Measurements from ENCODE around the gene INF2.

Gene INF2

GRCh38 chr14:104754213-104754851 lies 64.9 kb downstream of the INF2 start:
- no peak for DNase-seq

GRCh38 chr14:104755621-104756020 lies 66.2 kb downstream of the INF2 start:
- no peak for DNase-seq

DNA sequence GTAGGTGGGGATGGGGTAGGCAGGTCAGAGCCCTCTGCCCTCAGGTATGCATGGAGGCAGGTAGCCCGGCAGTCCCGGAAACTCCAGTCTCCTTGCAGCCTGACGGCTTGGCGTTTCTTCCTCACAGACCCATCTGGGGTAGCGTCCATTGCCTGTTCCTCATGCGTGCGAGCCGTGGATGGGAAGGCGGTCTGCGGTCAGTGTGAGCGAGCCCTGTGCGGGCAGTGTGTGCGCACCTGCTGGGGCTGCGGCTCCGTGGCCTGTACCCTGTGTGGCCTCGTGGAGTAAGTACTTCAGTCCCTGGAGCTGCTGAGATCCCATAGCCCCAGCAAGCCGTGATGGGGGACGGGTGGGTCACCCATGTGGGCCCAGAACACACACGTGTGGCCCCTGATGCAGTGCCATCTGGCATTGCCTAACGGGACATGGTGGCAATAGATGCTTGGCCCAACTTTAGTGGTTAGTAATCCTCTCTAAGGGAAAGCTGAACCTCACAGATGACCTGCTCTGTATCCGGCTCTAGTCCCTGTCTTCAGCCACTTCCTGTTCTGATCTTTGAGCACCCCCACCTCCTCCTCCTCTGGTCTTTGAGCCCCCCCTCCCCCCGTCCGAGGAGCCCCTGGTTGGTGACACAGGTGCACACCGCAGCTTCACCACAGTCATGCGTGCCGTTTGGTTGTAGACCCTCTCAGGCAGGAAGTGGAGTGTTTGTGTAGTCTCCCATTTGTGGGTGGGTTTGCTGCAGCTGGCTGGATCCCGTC lies 67.2 kb downstream of the INF2 start:
- DNase-seq: no peak

DNA sequence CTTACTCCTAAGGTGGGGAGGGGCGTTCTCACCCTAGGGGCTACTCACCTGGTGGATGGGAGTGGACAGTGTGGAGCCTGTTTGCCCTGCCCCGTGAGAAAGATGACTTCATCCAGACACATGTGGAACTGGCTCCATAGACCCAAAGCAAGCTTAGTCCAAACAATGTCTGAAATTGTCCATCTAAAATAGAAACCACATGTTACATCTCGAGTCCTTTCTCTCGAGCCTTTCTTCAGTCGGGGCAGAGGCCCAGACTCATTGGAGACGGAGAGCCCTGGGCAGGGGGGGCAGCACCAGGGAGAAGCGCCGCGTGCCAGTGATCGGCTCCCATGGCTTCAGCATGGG lies 67.8 kb downstream of the INF2 start:
- no peak for DNase-seq

DNA sequence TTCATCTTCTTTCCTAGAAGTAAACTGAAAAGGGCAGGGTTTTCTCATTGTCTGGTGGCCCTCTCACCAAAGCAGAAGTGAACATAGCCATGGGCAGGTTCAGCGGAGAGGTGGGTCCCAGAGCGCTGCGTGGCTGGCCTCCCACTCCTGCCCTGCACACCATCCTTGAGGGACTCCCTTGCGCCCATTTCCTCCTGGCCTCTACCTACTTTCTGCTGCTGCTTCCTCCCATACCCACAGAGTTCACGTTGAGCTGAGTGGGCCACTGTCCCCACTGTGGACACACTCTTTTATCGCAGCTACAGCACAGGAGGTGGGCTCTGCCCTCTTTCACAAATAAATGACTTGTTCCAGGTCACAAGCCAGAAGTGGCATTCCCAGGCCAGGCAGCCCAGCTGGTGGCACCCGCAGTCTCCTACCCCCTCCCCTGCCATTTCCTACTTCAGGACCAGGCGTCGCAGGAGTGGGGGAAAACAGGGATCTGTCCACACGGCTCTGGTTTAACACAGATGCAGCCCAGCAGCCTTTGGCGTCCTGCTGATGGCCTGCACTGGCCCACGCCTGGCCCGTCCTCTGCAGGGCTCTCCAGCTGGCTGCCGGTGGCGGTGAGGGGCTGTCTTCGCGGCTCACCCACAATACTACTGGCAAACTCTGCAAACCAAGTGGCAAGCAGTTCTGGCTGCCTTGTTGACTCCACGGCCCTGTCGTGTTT lies 68.4 kb downstream of the INF2 start:
- DNase-seq: no peak

- no peak for DNase-seq
These were observed 69.9 kb downstream of the INF2 start for GRCh38 chr14:104758981-104759969.

DNA sequence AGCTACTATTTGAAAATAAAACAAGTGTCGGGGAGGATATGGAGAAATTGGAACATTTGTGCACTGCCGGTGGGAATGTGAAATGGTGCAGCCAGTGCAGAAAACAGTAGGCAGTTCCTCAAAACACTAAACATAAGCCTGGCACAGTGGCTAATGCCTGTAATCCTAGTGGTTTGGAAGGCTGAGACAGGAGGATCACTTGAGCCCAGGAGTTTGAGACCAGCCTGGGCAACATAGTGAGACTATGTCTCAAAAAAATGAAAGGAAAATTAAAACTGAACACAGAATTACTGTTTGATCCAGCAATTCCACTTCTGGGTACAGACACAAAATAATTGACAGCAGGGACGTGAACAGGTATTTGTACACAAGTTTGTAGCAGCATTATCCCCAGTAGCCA lies 76.1 kb downstream of the INF2 start:
- DNase-seq: no peak

- no peak for DNase-seq
These were observed 76.9 kb downstream of the INF2 start for GRCh38 chr14:104766256-104766862.

- no peak for DNase-seq
These were observed 77.6 kb downstream of the INF2 start for GRCh38 chr14:104766863-104767633.

- no peak for DNase-seq
These were observed 78.2 kb downstream of the INF2 start for GRCh38 chr14:104767634-104767918.

DNA sequence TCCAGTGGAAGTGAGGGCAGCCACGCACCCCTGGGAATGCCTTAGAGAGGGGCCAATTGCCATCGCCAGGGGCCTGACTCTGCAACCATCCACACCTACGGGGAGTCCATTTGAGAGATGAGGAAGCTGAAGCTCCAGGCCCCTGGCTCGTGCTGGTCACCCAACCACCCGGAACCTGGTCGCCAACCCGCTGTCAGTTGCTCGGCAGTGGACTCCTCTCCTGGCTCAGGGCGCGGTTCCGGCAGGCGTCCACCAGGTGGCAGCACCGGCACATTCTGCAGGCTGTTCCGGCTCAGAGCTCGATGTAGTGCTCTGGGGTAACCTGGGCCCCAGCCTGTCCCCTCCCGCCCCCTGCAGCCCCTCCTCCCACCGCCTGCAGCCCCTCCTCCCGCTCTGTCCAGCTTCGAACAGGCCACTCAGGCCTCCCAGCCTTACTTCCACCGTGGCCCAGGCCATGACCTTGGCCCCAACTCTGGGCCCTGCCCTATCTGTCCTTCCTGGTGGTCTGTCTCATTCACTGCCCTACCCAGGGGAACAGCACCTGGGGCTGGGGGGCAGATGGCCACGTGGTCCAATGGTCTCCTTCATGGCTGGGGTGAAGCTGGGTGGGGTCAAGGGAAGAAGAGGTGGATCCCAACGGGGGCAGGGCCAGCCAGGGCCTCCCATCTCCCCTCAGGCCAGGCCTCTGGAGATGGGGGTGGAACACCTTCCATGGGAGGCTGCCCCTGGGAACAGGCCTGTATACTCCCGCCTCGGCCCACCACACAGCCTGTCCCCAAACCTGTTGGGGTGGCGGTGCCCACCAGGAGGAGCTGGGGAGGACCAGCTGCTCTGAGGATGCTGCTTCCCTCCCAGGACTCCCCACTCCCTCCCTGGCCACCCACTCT lies 79.3 kb downstream of the INF2 start:
- DNase-seq: peak; percentile 73 to 88 (median 81)

DNA sequence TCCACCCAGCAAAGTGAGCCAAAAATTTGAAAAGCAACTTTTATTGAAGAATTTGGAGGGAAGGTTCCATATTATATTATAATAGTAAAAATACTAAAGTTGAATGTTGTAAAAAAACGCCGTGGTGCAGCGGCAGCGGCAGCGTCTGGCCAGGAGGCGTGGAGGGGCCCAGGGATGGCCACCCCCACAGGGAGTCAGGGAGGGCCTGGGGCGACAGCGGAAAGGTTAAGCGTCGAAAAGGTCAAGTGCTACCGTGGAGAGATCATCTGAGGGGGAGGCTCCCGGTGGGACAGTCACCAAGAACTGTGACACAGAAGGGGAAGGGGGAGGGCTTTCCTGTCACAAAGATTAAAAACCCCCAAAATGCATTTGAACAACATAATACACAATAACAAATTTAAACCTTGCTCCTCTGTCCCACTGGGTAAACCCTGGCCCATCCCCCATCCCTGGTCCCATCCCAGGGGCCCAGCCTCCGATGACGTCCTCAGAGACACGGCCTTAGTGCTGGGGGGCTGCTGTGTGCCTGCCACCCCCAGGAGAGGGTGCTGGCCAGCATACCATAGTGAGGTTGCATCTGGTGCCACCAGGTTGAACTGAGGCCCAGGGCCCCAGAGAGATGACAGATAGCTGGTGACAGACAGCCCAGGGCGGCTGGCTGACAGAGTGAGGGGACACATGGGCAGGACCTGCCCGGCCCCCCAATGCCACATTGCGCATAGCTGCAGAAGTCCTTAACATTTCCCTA lies 80.1 kb downstream of the INF2 start:
- DNase-seq: no peak

- no peak for DNase-seq
These were observed 80.7 kb downstream of the INF2 start for GRCh38 chr14:104770072-104770579.

DNA sequence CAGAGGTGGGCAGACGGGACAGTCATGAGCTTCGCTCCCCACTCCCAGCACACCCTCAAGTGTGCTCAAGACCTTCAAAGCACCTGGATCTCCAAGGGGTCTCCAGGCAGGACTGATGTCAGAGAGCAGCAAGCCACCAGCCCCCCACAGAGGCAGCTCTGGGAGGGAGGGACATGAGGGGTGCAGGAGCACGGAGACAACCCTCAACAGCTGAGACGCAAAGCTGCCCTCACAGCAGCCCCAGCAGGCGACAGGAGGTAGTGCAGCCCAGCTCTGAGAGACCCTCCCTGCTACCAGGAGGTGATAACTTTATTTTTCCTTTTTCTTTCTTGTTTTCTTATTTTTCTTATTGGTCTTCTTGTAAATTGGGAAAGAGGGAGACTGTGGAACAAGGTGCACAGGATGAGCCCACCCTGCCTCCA lies 81.4 kb downstream of the INF2 start:
- DNase-seq: no peak

DNA sequence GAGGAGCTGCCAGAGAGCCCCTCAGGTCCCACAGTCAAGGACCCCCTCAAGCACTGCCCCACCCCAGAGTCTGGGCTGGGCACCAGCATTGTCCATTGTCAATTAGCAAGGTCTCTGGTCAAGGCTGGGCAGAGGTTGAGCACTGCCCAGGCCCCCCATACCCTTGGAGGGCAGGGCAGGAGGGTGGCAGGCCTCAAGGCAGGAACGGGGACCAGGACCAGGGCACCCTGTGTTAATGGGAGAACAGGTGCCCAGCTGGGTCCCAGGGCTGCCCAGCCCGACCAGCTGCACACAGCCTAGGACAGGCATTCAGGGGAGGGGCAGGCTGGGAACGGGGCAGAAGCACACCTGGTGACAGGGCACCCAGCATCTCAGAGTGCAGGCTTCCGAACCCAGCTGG lies 82.0 kb downstream of the INF2 start:
- DNase-seq: no peak
